Breast epithelium (tissue), 3 donors: ENCODE data around the gene MED22.

Experiments used
- CTCF ChIP-seq, 3 donors: fragments of 450-650 bp; IDR thresholded peaks; one replicate each; pipeline ENCODE4 v1.5.1; 2016 to 2017; ENCODE audit warnings: antibody characterized with exemption in 3 of 3, mild to moderate bottlenecking in 3 of 3, moderate library complexity in 3 of 3
- POLR2A ChIP-seq: fragments of 450-650 bp; IDR thresholded peaks from one replicate; pipeline ENCODE4 v1.6.1; 2016; ENCODE audit warnings: antibody characterized with exemption, mild to moderate bottlenecking, moderate library complexity
- POLR2AphosphoS5 ChIP-seq, 3 donors: sonication (generic); formaldehyde crosslinking; IDR thresholded peaks; one replicate each; pipeline ENCODE4 v1.6.1; 2017; ENCODE audit warnings: antibody characterized with exemption in 3 of 3

- TF ChIP-seq CTCF (IDR thresholded peaks at IDR 0.05) (no peak), POLR2A (no peak), POLR2AphosphoS5 (IDR thresholded peaks at IDR 0.05) (no peak)
These were observed 43.2 kb downstream of the MED22 start for GRCh38 chr9:133304477-133305377.
